OCI-LY1 (cell line): ENCODE measurements around the gene SLTM.

Experiments used
- H2AFZ ChIP-seq: fragments of 200-600 bp; sonication (generic), shearing (Covaris generic); 2 replicates; pipeline ENCODE4 v1.6.0; 2014; ENCODE audit warnings: antibody characterized with exemption, mild to moderate bottlenecking, low read length
- H3F3A ChIP-seq: fragments of 200-600 bp; sonication (generic), shearing (Covaris generic); 2 replicates; pipeline ENCODE4 v1.6.0; 2014; ENCODE audit warnings: mild to moderate bottlenecking, antibody characterized with exemption, low read length, moderate library complexity; ENCODE audit not compliant: insufficient read depth
- H3K27ac ChIP-seq: fragments of 200-600 bp; sonication (generic); 2 replicates; pipeline ENCODE4 v1.5.1; 2014; ENCODE audit warnings: low read length, mixed run types, mild to moderate bottlenecking, low read depth; ENCODE audit not compliant: poor library complexity, severe bottlenecking
- H3K27me3 ChIP-seq: fragments of 200-600 bp; sonication (generic); 2 replicates; pipeline ENCODE4 v1.6.0; 2014; ENCODE audit warnings: antibody characterized with exemption, mild to moderate bottlenecking, low read length, moderate library complexity; ENCODE audit not compliant: insufficient read depth
- H3K36me3 ChIP-seq: fragments of 200-600 bp; sonication (generic); 2 replicates; pipeline ENCODE4 v1.6.1; 2014; ENCODE audit warnings: mild to moderate bottlenecking, antibody characterized with exemption, low read length, moderate library complexity, mixed read lengths; ENCODE audit not compliant: insufficient read depth
- H3K4me1 ChIP-seq: fragments of 200-600 bp; sonication (generic); 2 replicates; pipeline ENCODE4 v1.5.1; 2014; ENCODE audit warnings: mild to moderate bottlenecking, low read length, moderate library complexity; ENCODE audit not compliant: insufficient read depth, severe bottlenecking
- H3K4me2 ChIP-seq: fragments of 200-600 bp; sonication (generic), shearing (Covaris generic); 2 replicates; pipeline ENCODE4 v1.6.1; 2014; ENCODE audit warnings: low read length
- H3K4me3 ChIP-seq: fragments of 200-600 bp; sonication (generic); 2 replicates; pipeline ENCODE4 v1.5.1; 2014; ENCODE audit warnings: low read length, low read depth, mild to moderate bottlenecking, mixed read lengths; ENCODE audit not compliant: poor library complexity, severe bottlenecking
- H3K79me2 ChIP-seq: fragments of 200-600 bp; shearing (Covaris generic); 2 replicates; pipeline ENCODE4 v1.6.1; 2016; ENCODE audit warnings: mixed run types, low read length, mixed read lengths; ENCODE audit not compliant: insufficient read depth
- H3K9ac ChIP-seq: fragments of 200-600 bp; sonication (generic), shearing (Covaris generic); 2 replicates; pipeline ENCODE4 v1.6.1; 2014; ENCODE audit warnings: mild to moderate bottlenecking, low read length, mixed read lengths
- H3K9me2 ChIP-seq: fragments of 200-600 bp; sonication (generic), shearing (Covaris generic); 2 replicates; pipeline ENCODE4 v1.6.1; 2014; ENCODE audit warnings: low read depth, mild to moderate bottlenecking, low read length, mixed read lengths
- H3K9me3 ChIP-seq: fragments of 200-600 bp; shearing (Covaris generic); 2 replicates; pipeline ENCODE4 v1.6.1; 2014; ENCODE audit warnings: low read length, mixed read lengths
- H4K20me1 ChIP-seq: fragments of 200-600 bp; sonication (generic), shearing (Covaris generic); 2 replicates; pipeline ENCODE4 v1.6.0; 2016; ENCODE audit warnings: mild to moderate bottlenecking, low read length; ENCODE audit not compliant: insufficient read depth
- CTCF ChIP-seq: fragments of 200-600 bp; sonication (generic), shearing (Covaris generic); IDR thresholded peaks from 2 replicates; pipeline ENCODE4 v1.5.1; 2017; ENCODE audit warnings: mild to moderate bottlenecking, antibody characterized with exemption, low read length, moderate library complexity, mixed read lengths
- EZH2 ChIP-seq: fragments of 200-600 bp; sonication (generic), shearing (Covaris generic); IDR thresholded peaks from 2 replicates; pipeline ENCODE4 v1.8.0; 2017; ENCODE audit warnings: borderline replicate concordance, mixed run types, mild to moderate bottlenecking, antibody characterized with exemption, low read length, moderate library complexity, mixed read lengths

The SLTM gene

GRCh38 chr15:58877999-58878825 lies 55.3 kb downstream of the SLTM start:
- no peak for TF ChIP-seq EZH2
- no peak for TF ChIP-seq CTCF
- H2AFZ ChIP-seq = no peak overlapping the region
- no peaks in the 10 kb centered on the region for H3K79me2 ChIP-seq
- H3K4me2 ChIP-seq = no peak overlapping the region
- H3K27ac ChIP-seq = no peak overlapping the region
- no peak overlapping the region for H3K9ac ChIP-seq
- H3K9me3 ChIP-seq = no peaks in the 10 kb centered on the region
- H3F3A ChIP-seq = 0 out of 2 replicates have a peak, but pooled peaks cover 4% of the 10 kb centered on the region
- peaks cover 7% of the 10 kb centered on the region for H3K4me1 ChIP-seq
- peaks cover 57% of the 10 kb centered on the region for H3K36me3 ChIP-seq
- no peaks in the 10 kb centered on the region for H3K27me3 ChIP-seq
- H3K4me3 ChIP-seq = no peak overlapping the region
- no peaks in the 10 kb centered on the region for H4K20me1 ChIP-seq
- H3K9me2 ChIP-seq = no peaks in the 10 kb centered on the region

DNA sequence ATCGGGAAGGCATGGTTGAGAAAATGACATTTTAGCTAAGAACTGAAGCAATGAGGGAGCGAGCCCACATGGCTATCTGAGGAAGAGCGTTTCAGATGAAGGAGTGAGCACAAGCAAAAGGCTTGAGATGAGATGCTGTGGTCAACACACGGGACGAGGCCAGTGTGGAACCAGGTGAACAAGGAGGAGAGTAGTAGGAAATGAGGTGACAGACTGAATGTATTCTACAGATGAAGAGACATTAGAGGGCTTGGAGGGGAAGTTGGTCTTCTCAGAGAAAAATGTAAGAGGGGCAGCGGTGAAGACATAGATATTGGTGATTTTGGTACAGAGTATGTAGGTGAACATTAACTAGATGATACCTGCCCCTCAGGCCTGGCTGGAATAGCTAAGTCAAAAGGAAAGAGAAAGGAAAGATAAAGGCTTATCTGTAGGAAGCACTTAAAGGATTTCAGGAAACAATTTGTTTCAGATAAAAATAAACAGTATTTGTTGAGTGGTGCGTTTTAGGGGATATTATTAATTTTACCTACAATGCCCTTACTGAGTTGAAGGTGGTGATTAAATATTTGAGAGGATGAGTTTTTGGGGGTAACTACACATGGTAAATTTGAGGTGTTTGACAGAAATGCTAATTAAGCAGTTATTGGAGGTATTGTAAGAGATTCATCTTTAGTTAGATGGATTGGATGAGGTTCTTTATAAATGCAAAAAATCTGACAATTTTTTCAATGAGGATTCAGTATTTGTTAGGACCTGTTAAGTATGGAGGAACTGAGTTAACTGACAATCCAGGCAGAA lies 57.0 kb downstream of the SLTM start:
- no peaks in the 10 kb centered on the region for H3K9me2 ChIP-seq
- TF ChIP-seq CTCF = no peak
- TF ChIP-seq EZH2 = no peak
- no peaks in the 10 kb centered on the region for H3K27me3 ChIP-seq
- peaks cover 40% of the 10 kb centered on the region for H3K36me3 ChIP-seq
- H3K4me3 ChIP-seq = no peak overlapping the region
- H3K79me2 ChIP-seq = no peaks in the 10 kb centered on the region
- H3K4me1 ChIP-seq = peaks cover 7% of the 10 kb centered on the region
- H3K27ac ChIP-seq = no peak overlapping the region
- no peaks in the 10 kb centered on the region for H4K20me1 ChIP-seq
- no peaks in the 10 kb centered on the region for H3K9me3 ChIP-seq
- H3F3A ChIP-seq = 0 out of 2 replicates have a peak, but pooled peaks cover 4% of the 10 kb centered on the region
- no peak overlapping the region for H3K4me2 ChIP-seq
- H2AFZ ChIP-seq = no peak overlapping the region
- no peak overlapping the region for H3K9ac ChIP-seq

DNA sequence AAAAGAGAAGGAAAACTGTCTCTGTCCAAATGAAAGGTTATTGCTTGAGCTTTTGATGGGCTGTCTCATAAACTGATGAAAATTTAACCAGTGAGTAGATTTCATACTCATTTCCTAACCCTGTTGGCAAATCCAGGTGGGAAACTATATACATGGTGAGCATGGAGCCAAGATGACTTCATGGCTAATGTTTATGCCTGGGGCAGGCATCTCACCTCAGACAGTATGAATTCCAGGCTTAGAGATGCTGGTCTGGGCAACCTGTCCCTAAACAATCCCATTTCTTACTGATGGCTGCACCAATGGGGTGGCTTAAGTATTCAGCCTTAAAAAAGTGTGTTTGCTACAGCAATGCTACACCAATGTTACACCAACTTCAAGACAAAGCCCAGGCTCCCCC lies 58.1 kb downstream of the SLTM start:
- Histone ChIP-seq H2AFZ (no peak overlapping the region), H4K20me1 (no peaks in the 10 kb centered on the region), H3K4me1 (peaks cover under 1% of the 10 kb centered on the region), H3F3A (0 out of 2 replicates have a peak, but pooled peaks cover 4% of the 10 kb centered on the region), H3K27ac (no peak overlapping the region), H3K36me3 (peaks cover 28% of the 10 kb centered on the region), H3K4me3 (no peak overlapping the region), H3K27me3 (no peaks in the 10 kb centered on the region), H3K79me2 (no peaks in the 10 kb centered on the region), H3K9ac (no peak overlapping the region), H3K4me2 (no peak overlapping the region), H3K9me2 (no peaks in the 10 kb centered on the region), H3K9me3 (no peaks in the 10 kb centered on the region)
- TF ChIP-seq CTCF (no peak), EZH2 (no peak)
